CD4-positive, alpha-beta T cell (primary cell): ENCODE measurements around the gene ASXL2. TPM values are rescaled to one million over a fixed set of nuclear protein-coding genes. Genes with fewer than 3 reads are reported as not detected.
"Not testable (repeated sequence)": the region's sequence is repeated elsewhere in the genome, so short reads cannot be mapped to it uniquely, and the experiment has no call there.

Experiments used
- ATAC-seq: fragments of 200-7000 bp; cut with Tn5 transposase; one replicate; pipeline ENCODE4 v1.10.0; 2022; ENCODE audit warnings: mild to moderate bottlenecking; ENCODE audit not compliant: poor library complexity
- CTCF ChIA-PET: fragments of 350-600 bp; sonication (Branson Sonifier 250); formaldehyde crosslinking; loops from one replicate; lab custom pipeline; 2021; ENCODE audit warnings: antibody characterized with exemption, inconsistent platforms; lab: Charles Lee
- POLR2A ChIA-PET: fragments of 350-600 bp; sonication (Branson Sonifier 250); formaldehyde crosslinking; loops from one replicate; lab custom pipeline; 2021; ENCODE audit warnings: antibody characterized with exemption, inconsistent platforms; lab: Charles Lee
- DNase-seq, 14 experiments: peaks; one replicate each; pipeline ENCODE4 v3.0.0-alpha.2; 2013 to 2020; ENCODE audit warnings: mixed read lengths in 2 of 14
- H3K27ac ChIP-seq, 2 donors: one replicate each; pipeline versions ENCODE4 v1.5.1 to v1.7.0; 2013; ENCODE audit warnings: low read length in 2 of 2, low read depth in 1 of 2, mild to moderate bottlenecking in 1 of 2
- H3K27me3 ChIP-seq, 2 experiments: 1 replicate in 1 of 2; 2 replicates in 1 of 2; pipeline versions ENCODE4 v1.6.1 to v1.7.0; 2013; ENCODE audit warnings: low read length in 2 of 2, control low read depth in 1 of 2, mild to moderate bottlenecking in 1 of 2, moderate library complexity in 1 of 2; ENCODE audit not compliant: insufficient read depth in 2 of 2, control insufficient read depth in 1 of 2
- H3K36me3 ChIP-seq: one replicate; pipeline ENCODE4 v1.6.1; 2013; ENCODE audit warnings: low read length, control low read depth; ENCODE audit not compliant: insufficient read depth
- H3K4me1 ChIP-seq: one replicate; pipeline ENCODE4 v1.6.1; 2013; ENCODE audit warnings: low read length, control low read depth; ENCODE audit not compliant: insufficient read depth
- H3K4me3 ChIP-seq: one replicate; pipeline ENCODE4 v1.5.1; 2013; ENCODE audit warnings: mild to moderate bottlenecking, low read length, moderate library complexity
- H3K9me3 ChIP-seq, 2 experiments: 1 replicate in 1 of 2; 2 replicates in 1 of 2; pipeline versions ENCODE4 v1.6.1 to v1.7.0; 2013; ENCODE audit warnings: low read length in 2 of 2, mild to moderate bottlenecking in 2 of 2, control low read depth in 1 of 2, moderate library complexity in 1 of 2; ENCODE audit not compliant: control insufficient read depth in 1 of 2, insufficient read depth in 1 of 2
- H3K27ac Mint-ChIP-seq: one replicate; pipeline ENCODE4 v1.8.0; 2020; ENCODE audit warnings: mixed read lengths
- H3K27me3 Mint-ChIP-seq: one replicate; pipeline ENCODE4 v1.8.0; 2021; ENCODE audit warnings: mixed read lengths
- H3K36me3 Mint-ChIP-seq: one replicate; pipeline ENCODE4 v1.8.0; 2021; ENCODE audit warnings: low read depth, mixed read lengths
- H3K4me1 Mint-ChIP-seq: one replicate; pipeline ENCODE4 v1.8.0; 2021; ENCODE audit warnings: low read depth, mixed read lengths
- H3K4me3 Mint-ChIP-seq: one replicate; pipeline ENCODE4 v1.8.0; 2020; ENCODE audit warnings: mild to moderate bottlenecking, mixed read lengths
- H3K9me3 Mint-ChIP-seq: one replicate; pipeline ENCODE4 v1.8.0; 2020; ENCODE audit warnings: mixed read lengths
- intact Hi-C, 2 experiments: fragments of 100-400 bp; cut with DNase I in 1 of 2; cut with micrococcal nuclease in 1 of 2; formaldehyde crosslinking; loops; one replicate each; pipeline versions ENCODE4 v1.15.1 to v1.9.0; 2023 to 2025; cut with DNase I, micrococcal nuclease
- total RNA-seq, 174 experiments: library from RNA in 2 of 174; stranded (reverse) in 2 of 174; gene quantifications; one replicate each; pipeline ENCODE4 v1.2.3 and lab custom pipeline; 2021 to 2026
- TF ChIP-seq, protein P1 (sequence below): fragments of 200-600 bp; IDR thresholded peaks from one replicate; pipeline ENCODE4 v1.8.0; 2022; ENCODE audit warnings: antibody characterized with exemption, mild to moderate bottlenecking

Gene ASXL2
- total RNA-seq, 2 experiments from 2014 or later: 15.1 to 17.2 TPM

DNA sequence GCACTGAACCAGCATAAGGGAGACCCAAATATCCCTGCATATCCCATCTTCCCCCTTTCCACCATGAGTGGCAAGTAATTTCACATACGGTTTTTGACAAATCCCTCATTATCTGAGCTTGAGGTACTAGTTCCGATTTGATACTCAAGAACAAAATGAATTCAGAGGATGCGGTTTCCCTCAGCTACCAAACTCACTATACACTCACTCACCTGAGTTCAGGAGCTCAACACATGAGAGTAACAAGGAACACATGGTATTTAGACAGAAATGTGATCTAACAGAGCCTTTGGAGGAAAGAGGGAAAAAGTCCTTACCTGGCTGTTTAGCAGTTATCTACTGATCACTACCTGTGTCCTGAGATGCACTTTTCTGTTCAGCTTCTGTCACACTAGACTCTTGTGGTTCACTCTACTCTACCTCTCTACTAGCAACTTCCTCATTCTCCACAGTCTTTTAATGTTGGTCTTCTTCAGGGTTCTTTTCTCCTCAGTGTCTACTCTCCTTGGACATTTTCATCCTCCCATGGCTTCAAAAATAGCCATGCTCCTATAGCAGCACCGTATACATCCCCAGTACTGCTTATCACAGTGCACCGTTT, 25.1 kb downstream of the ASXL2 start:
- TF ChIP-seq, protein P1, sequence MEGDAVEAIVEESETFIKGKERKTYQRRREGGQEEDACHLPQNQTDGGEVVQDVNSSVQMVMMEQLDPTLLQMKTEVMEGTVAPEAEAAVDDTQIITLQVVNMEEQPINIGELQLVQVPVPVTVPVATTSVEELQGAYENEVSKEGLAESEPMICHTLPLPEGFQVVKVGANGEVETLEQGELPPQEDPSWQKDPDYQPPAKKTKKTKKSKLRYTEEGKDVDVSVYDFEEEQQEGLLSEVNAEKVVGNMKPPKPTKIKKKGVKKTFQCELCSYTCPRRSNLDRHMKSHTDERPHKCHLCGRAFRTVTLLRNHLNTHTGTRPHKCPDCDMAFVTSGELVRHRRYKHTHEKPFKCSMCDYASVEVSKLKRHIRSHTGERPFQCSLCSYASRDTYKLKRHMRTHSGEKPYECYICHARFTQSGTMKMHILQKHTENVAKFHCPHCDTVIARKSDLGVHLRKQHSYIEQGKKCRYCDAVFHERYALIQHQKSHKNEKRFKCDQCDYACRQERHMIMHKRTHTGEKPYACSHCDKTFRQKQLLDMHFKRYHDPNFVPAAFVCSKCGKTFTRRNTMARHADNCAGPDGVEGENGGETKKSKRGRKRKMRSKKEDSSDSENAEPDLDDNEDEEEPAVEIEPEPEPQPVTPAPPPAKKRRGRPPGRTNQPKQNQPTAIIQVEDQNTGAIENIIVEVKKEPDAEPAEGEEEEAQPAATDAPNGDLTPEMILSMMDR: no peak
- H3K36me3 ChIP-seq: peaks cover 6% of the 10 kb centered on the region
- H3K27me3 Mint-ChIP-seq: no peaks in the 10 kb centered on the region
- ATAC-seq (peak; percentile 18), DNase-seq (peak in 3 of 14 experiments; percentile 15 to 34 (median 22))
- H3K4me3 Mint-ChIP-seq: peak overlapping the region; percentile 8
- intact Hi-C loops: loop anchor here (2.0 to 10.0 kb wide), 8 partner anchors 26 to 294 kb away; partner anchors contain the start of gene ASXL2 (in 1 of the 2)
- peaks cover 23% of the 10 kb centered on the region for H3K4me1 ChIP-seq
- H3K27me3 ChIP-seq: no peaks in the 10 kb centered on the region
- peak overlapping the region; percentile 35 for H3K27ac Mint-ChIP-seq
- no peaks in the 10 kb centered on the region for H3K9me3 Mint-ChIP-seq
- H3K4me1 Mint-ChIP-seq: peaks cover 55% of the 10 kb centered on the region
- H3K36me3 Mint-ChIP-seq: peaks cover 10% of the 10 kb centered on the region
- CTCF ChIA-PET: interaction anchor here (0.7 to 2.3 kb wide), 6 partner anchors 9 to 332 kb away, joined by 3 to 12 read pairs (median 4); partner anchors contain the start of gene ASXL2
- POLR2A ChIA-PET: interaction anchor here (0.7 to 4.6 kb wide), 4 partner anchors 21 to 59 kb away, joined by 3 to 37 read pairs (median 6); partner anchors contain the start of gene ASXL2
- H3K4me3 ChIP-seq: no peak overlapping the region
- H3K27ac ChIP-seq: peak overlapping the region in 1 of 2 donors; percentile 18
- H3K9me3 ChIP-seq: no peaks in the 10 kb centered on the region

DNA sequence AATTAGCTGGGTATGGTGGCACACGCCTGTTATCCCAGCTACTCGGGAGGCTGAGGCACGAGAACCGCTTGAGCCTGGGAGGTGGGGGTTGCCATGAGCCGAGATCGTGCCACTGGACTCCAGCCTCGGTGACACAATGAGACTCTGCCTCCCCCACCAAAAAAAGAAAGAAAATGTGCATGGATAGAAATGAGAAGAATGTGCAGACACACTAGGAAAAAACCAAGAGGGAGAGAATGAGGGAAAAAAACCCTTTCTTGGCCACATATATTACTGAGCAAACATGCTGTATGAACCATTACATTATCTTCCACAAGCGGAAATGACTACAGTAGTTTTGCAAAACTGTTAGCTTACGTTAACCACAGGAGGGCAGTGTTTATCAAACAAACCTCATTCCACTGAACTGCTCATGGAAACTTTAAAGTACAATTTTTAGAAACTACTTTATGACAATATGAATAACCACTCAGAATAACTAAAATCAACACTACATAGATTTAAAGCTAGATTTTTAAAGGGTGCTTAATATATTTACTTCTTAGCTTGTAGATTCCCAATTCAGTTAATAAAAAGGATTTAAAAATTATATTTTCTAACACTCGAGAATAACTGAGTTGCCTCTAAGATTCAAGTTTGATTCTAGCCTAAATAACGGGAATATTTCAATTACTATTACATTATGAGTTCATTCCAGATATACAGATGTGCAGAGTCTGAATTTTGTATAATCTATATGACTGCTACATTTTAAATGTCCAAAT, 26.4 kb downstream of the ASXL2 start:
- TF ChIP-seq, protein P1: peak; percentile 70
- H3K36me3 ChIP-seq: peaks cover 6% of the 10 kb centered on the region
- CTCF ChIA-PET: interaction anchor here (0.6 to 2.3 kb wide), 21 partner anchors 10 to 333 kb away, joined by 3 to 12 read pairs (median 5); partner anchors contain the start of gene ASXL2
- H3K4me1 ChIP-seq: peaks cover 20% of the 10 kb centered on the region
- no peak overlapping the region for H3K27ac ChIP-seq
- H3K27ac Mint-ChIP-seq: peak overlapping the region; percentile 35
- peaks cover 49% of the 10 kb centered on the region for H3K4me1 Mint-ChIP-seq
- no peaks in the 10 kb centered on the region for H3K9me3 Mint-ChIP-seq
- H3K27me3 ChIP-seq: no peaks in the 10 kb centered on the region
- H3K4me3 Mint-ChIP-seq: peak overlapping the region; percentile 68
- H3K36me3 Mint-ChIP-seq: peaks cover 11% of the 10 kb centered on the region
- POLR2A ChIA-PET: interaction anchor here (0.6 to 4.6 kb wide), 10 partner anchors 14 to 590 kb away, joined by 3 to 37 read pairs (median 4); partner anchors contain the start of gene ASXL2
- peak overlapping the region; percentile 19 for H3K4me3 ChIP-seq
- ATAC-seq (peak; percentile 96), DNase-seq (peak in 5 of 14 experiments; percentile 10 to 84 (median 83))
- no peaks in the 10 kb centered on the region for H3K27me3 Mint-ChIP-seq
- intact Hi-C loops: loop anchor here (1.0 to 10.0 kb wide), 9 partner anchors 27 to 295 kb away; partner anchors contain the start of gene ASXL2 (in 1 of the 2)
- H3K9me3 ChIP-seq: no peaks in the 10 kb centered on the region

DNA sequence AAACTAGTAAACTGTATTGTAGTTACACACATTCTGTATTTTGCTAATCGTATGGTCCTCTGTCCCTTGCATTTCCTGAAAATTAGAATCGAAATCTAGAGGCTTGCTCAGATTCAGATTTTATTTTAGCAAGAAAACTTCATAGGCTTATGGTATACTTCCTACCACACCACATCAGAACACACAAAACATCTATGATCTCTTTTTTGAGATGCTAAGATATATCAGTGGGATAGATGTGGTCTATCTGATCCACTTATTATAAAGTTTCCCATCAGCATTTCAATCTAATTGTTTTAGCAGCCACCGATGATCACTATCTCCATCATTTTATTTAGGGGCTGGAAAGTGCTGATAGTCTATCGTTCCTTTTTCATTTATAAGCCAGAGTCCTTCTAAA, 27.9 kb downstream of the ASXL2 start:
- not testable (repeated sequence) for H3K9me3 ChIP-seq

DNA sequence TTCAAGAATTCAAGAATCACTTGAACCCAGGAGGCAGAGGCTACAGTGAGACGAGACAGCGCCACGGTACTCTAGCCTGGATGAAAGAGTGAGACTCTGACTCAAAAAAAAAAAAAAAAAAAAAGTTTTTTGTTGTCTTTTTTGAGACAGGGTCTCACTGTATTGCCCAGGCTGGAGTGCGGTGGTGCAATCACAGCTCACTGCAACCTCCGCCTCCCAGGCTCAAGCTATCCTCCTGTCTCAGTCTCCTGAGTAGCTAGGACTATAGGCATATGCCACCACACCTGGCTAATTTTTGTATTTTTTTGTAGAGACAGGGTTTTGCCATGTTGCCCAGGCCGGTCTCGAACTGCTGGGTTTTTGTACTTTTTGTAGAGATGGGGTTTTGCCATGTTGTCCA, 28.9 kb downstream of the ASXL2 start:
- H3K27me3 Mint-ChIP-seq, H3K4me3 Mint-ChIP-seq, H3K27me3 ChIP-seq, H3K4me3 ChIP-seq, POLR2A ChIA-PET, H3K27ac ChIP-seq, H3K9me3 ChIP-seq, H3K9me3 Mint-ChIP-seq, H3K27ac Mint-ChIP-seq, DNase-seq, ATAC-seq: not testable (repeated sequence)
- peaks cover 42% of the 10 kb centered on the region for H3K4me1 Mint-ChIP-seq
- Histone ChIP-seq H3K4me1 (peaks cover 16% of the 10 kb centered on the region), H3K36me3 (peaks cover 12% of the 10 kb centered on the region)
- peaks cover 20% of the 10 kb centered on the region for H3K36me3 Mint-ChIP-seq
- CTCF ChIA-PET: interaction anchor here (0.9 kb wide), 1 partner anchor 8 kb away, joined by 3 read pairs; no protein-coding TSS in a partner anchor
- intact Hi-C loops: loop anchor here in 1 of 2 experiments (5.0 kb wide), 1 partner anchor 67 kb away; no protein-coding TSS in a partner anchor

More for the DNA sequence above, 27.9 kb downstream of the ASXL2 start:
- H3K9me3 Mint-ChIP-seq, H3K4me3 ChIP-seq, H3K27ac ChIP-seq, DNase-seq, H3K36me3 ChIP-seq, ATAC-seq, POLR2A ChIA-PET, H3K27me3 ChIP-seq, H3K27me3 Mint-ChIP-seq: not testable (repeated sequence)
- peaks cover 20% of the 10 kb centered on the region for H3K4me1 ChIP-seq
- CTCF ChIA-PET: interaction anchor here (2.0 to 2.2 kb wide), 2 partner anchors 9 to 141 kb away, joined by 7 to 8 read pairs; no protein-coding TSS in a partner anchor
- H3K36me3 Mint-ChIP-seq: peaks cover 19% of the 10 kb centered on the region
- peak overlapping the region; percentile 66 for H3K4me3 Mint-ChIP-seq
- intact Hi-C loops: loop anchor here (5.0 to 10.0 kb wide), 4 partner anchors 56 to 297 kb away; no protein-coding TSS in a partner anchor
- H3K27ac Mint-ChIP-seq: peak overlapping the region; percentile 37
- peaks cover 49% of the 10 kb centered on the region for H3K4me1 Mint-ChIP-seq
